ENCODE measurements around the gene LNX1. TPM values are rescaled to one million over a fixed set of nuclear protein-coding genes. Genes with fewer than 3 reads are reported as not detected.

LNX1 gene
- total and polyA plus RNA-seq, 10 of the 15 experiments (the other 5 are each of a cell fraction or from before 2014, with no cell fraction given): 0.72 to 1.4 (median 1.0) TPM

- DNase-seq (ENCODE audit: low read depth, low spot score) (no peak), FAIRE-seq (no peak), ATAC-seq (no peak)
- Histone ChIP-seq H3K4me2 (ENCODE audit: control insufficient read depth, insufficient read depth) (no peak overlapping the region), H3K4me3 (no peak overlapping the region), H4K20me1 (ENCODE audit: control insufficient read depth, insufficient read depth) (no peaks in the 10 kb centered on the region), H3K36me3 (ENCODE audit: control insufficient read depth in 2 of 2, insufficient read depth in 2 of 2, low read length in 1 of 2) (no peaks in the 10 kb centered on the region), H3K9me3 (replicated peaks; ENCODE audit: control insufficient read depth, insufficient read depth, low read length) (no peaks in the 10 kb centered on the region), H3K9ac (ENCODE audit: control insufficient read depth, insufficient read depth, low read length) (no peak overlapping the region), H3K4me1 (ENCODE audit: control insufficient read depth, insufficient read depth, low read length) (no peaks in the 10 kb centered on the region), H2AFZ (ENCODE audit: control insufficient read depth, low read depth, low read length) (no peak overlapping the region), H3K79me2 (ENCODE audit: control insufficient read depth, insufficient read depth, low read length) (no peaks in the 10 kb centered on the region), H3K27ac (ENCODE audit: control insufficient read depth, insufficient read depth) (no peak overlapping the region), H3K27me3 (replicated peaks in 1 of 2; ENCODE audit: control insufficient read depth in 2 of 2, insufficient read depth in 2 of 2, low read length in 1 of 2) (no peaks in the 10 kb centered on the region; a peak in 1 of 4 replicates)
- ChIA-PET CTCF (interaction anchor here (1.0 kb wide), 1 partner anchor 16 kb away, joined by 3 read pairs; no protein-coding TSS in a partner anchor), RAD21 (ENCODE audit: unreplicated experiment) (interaction anchor here (0.5 kb wide), 1 partner anchor 12 kb away, joined by 5 read pairs; no protein-coding TSS in a partner anchor), SMC1A (ENCODE audit: uncharacterized antibody, unreplicated experiment) (interaction anchor here (1.1 to 3.4 kb wide), 2 partner anchors 13 to 178 kb away, joined by 3 to 13 read pairs; no protein-coding TSS in a partner anchor), POLR2A (no interaction called here)
- WGBS (ENCODE audit: insufficient coverage, insufficient replicate concordance, low lambda C conversion rate, missing lambda C conversion rate): 12% methylated on average over 4 of the region's 4 CpGs
- no peak for TF ChIP-seq SMAD5 (IDR thresholded peaks at IDR 0.05; ENCODE audit: low read depth)
- TF ChIP-seq SREBF2 (IDR thresholded peaks at IDR 0.05; ENCODE audit: low read length): no peak
- no peak for TF ChIP-seq TBL1XR1 (IDR thresholded peaks at IDR 0.05; ENCODE audit: low read depth, low read length)
- TF ChIP-seq MEF2B (IDR thresholded peaks at IDR 0.05; ENCODE audit: partially characterized antibody, poor library complexity, severe bottlenecking): no peak
- BruUV-seq (replicated peaks): no TSS peak
- intact Hi-C loops (cut with micrococcal nuclease; ENCODE audit: unreplicated experiment): no loop called here
- in situ Hi-C loops (cut with MboI): no loop called here
Measured at GRCh38 chr4:53515076-53515475, 76.2 kb downstream of the LNX1 start.

- no TSS peak for BruUV-seq (replicated peaks)
- intact Hi-C loops (cut with micrococcal nuclease; ENCODE audit: unreplicated experiment) (no loop called here), in situ Hi-C loops (cut with MboI) (no loop called here)
- POLR2A ChIA-PET: no interaction called here
- RAD21 ChIA-PET (ENCODE audit: unreplicated experiment): no interaction called here
- ATAC-seq: peak; percentile 67
- no peak overlapping the region for H3K4me3 ChIP-seq
- SMC1A ChIA-PET (ENCODE audit: uncharacterized antibody, unreplicated experiment): interaction anchor here (1.1 to 3.4 kb wide), 2 partner anchors 14 to 179 kb away, joined by 3 to 13 read pairs; no protein-coding TSS in a partner anchor
- no peak overlapping the region for H3K27ac ChIP-seq (ENCODE audit: control insufficient read depth, insufficient read depth)
- no peak for FAIRE-seq
- H3K9me3 ChIP-seq (replicated peaks; ENCODE audit: control insufficient read depth, insufficient read depth, low read length): no peaks in the 10 kb centered on the region
- H3K79me2 ChIP-seq (ENCODE audit: control insufficient read depth, insufficient read depth, low read length): no peaks in the 10 kb centered on the region
- no peaks in the 10 kb centered on the region for H3K4me1 ChIP-seq (ENCODE audit: control insufficient read depth, insufficient read depth, low read length)
- no peak overlapping the region for H2AFZ ChIP-seq (ENCODE audit: control insufficient read depth, low read depth, low read length)
- no peak overlapping the region for H3K9ac ChIP-seq (ENCODE audit: control insufficient read depth, insufficient read depth, low read length)
- no peaks in the 10 kb centered on the region for H3K36me3 ChIP-seq (ENCODE audit: control insufficient read depth in 2 of 2, insufficient read depth in 2 of 2, low read length in 1 of 2)
- H3K4me2 ChIP-seq (ENCODE audit: control insufficient read depth, insufficient read depth): no peak overlapping the region
- WGBS (ENCODE audit: insufficient coverage, insufficient replicate concordance, low lambda C conversion rate, missing lambda C conversion rate): 0% methylated on average over 1 of the region's 1 CpG
- H4K20me1 ChIP-seq (ENCODE audit: control insufficient read depth, insufficient read depth): no peaks in the 10 kb centered on the region
- no peaks in the 10 kb centered on the region; a peak in 1 of 4 replicates for H3K27me3 ChIP-seq (replicated peaks in 1 of 2; ENCODE audit: control insufficient read depth in 2 of 2, insufficient read depth in 2 of 2, low read length in 1 of 2)
- DNase-seq (ENCODE audit: low read depth, low spot score): no peak
- CTCF ChIA-PET: interaction anchor here (1.0 kb wide), 1 partner anchor 15 kb away, joined by 3 read pairs; no protein-coding TSS in a partner anchor
- TF ChIP-seq BCL3 (IDR thresholded peaks at IDR 0.05; ENCODE audit: borderline replicate concordance, insufficient read depth, low read depth, low read length, poor library complexity, severe bottlenecking) (no peak), MTA3 (IDR thresholded peaks at IDR 0.05; ENCODE audit: borderline replicate concordance, low read length) (no peak), RFX5 (IDR thresholded peaks at IDR 0.05; ENCODE audit: low read depth, low read length) (no peak), USF1 (IDR thresholded peaks at IDR 0.05; ENCODE audit: borderline replicate concordance, extremely low read length, insufficient read depth, low read depth, low read length) (no peak), NBN (IDR thresholded peaks at IDR 0.05) (no peak), NR2F1 (conservative IDR thresholded peaks at IDR 0.05) (no peak), YBX1 (IDR thresholded peaks at IDR 0.05) (no peak), CBX5 (IDR thresholded peaks at IDR 0.05; ENCODE audit: low read depth) (no peak), EGR1 (IDR thresholded peaks at IDR 0.05; ENCODE audit: borderline replicate concordance in 1 of 2, low read depth in 2 of 2, low read length in 2 of 2) (no peak), SP1 (IDR thresholded peaks at IDR 0.05; ENCODE audit: low read depth, low read length) (no peak)
Measured at GRCh38 chr4:53514509-53514908, 76.8 kb downstream of the LNX1 start.

Data from GM12878 (cell line).